Measurements from ENCODE around the gene KCNB1.

GRCh38 chr20:49435639-49436038, 46.8 kb downstream of the KCNB1 start:
- TF ChIP-seq, protein P1, sequence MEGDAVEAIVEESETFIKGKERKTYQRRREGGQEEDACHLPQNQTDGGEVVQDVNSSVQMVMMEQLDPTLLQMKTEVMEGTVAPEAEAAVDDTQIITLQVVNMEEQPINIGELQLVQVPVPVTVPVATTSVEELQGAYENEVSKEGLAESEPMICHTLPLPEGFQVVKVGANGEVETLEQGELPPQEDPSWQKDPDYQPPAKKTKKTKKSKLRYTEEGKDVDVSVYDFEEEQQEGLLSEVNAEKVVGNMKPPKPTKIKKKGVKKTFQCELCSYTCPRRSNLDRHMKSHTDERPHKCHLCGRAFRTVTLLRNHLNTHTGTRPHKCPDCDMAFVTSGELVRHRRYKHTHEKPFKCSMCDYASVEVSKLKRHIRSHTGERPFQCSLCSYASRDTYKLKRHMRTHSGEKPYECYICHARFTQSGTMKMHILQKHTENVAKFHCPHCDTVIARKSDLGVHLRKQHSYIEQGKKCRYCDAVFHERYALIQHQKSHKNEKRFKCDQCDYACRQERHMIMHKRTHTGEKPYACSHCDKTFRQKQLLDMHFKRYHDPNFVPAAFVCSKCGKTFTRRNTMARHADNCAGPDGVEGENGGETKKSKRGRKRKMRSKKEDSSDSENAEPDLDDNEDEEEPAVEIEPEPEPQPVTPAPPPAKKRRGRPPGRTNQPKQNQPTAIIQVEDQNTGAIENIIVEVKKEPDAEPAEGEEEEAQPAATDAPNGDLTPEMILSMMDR (IDR thresholded peaks at IDR 0.05), result no peak
- no peak for TF ChIP-seq EZH2 (IDR thresholded peaks at IDR 0.05; ENCODE audit: borderline replicate concordance, insufficient read depth, low read depth, low read length, poor library complexity, severe bottlenecking)

All from B cell (primary cell).